ENCODE measurements around the gene SELENOM. TPM values are rescaled to one million over a fixed set of nuclear protein-coding genes. Genes with fewer than 3 reads are reported as not detected.
"Not testable (repeated sequence)": the region's sequence is repeated elsewhere in the genome, so short reads cannot be mapped to it uniquely, and the experiment has no call there.

Gene SELENOM
- total RNA-seq, 1 donor from 2014 or later: 3.7 TPM

DNA sequence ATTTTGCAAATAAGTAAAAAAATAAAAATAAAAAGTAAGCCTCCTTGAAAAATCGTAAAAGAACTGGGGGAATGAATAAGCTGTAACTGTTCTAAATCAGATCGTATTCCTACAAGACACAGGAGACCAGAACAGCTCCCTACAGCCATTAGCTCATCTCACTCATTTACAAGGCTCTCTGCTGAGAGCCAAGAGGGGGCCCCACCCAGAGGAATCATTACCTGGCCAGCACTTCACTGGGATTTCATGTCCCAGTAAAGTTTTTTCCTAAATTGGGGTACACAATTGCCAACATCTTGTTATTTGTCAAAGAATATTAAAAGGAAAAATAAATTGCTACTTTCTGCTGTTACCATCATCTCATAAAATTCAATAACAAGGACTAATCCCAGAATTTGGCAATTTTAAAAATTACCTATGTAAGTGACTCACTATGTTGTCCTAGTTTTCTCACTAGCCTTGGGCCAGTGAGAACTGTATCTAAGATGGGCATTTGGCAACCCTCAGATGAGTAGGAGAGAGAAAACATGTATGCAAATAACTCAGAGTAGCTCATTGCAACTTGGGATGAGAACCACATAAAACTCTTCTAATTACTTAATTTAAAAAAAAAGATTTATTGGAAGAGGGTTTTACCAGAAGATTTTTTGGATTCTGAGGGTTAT lies 44.7 kb downstream of the SELENOM start:
- H3K4me1 Mint-ChIP-seq (ENCODE audit: low read depth): no peaks in the 10 kb centered on the region
- DNase-seq (ENCODE audit: low spot score, unreplicated experiment): no peak
- no peaks in the 10 kb centered on the region for H3K27me3 Mint-ChIP-seq
- H3K9me3 Mint-ChIP-seq (ENCODE audit: low read depth): peaks cover 6% of the 10 kb centered on the region
- TF ChIP-seq, protein P1, sequence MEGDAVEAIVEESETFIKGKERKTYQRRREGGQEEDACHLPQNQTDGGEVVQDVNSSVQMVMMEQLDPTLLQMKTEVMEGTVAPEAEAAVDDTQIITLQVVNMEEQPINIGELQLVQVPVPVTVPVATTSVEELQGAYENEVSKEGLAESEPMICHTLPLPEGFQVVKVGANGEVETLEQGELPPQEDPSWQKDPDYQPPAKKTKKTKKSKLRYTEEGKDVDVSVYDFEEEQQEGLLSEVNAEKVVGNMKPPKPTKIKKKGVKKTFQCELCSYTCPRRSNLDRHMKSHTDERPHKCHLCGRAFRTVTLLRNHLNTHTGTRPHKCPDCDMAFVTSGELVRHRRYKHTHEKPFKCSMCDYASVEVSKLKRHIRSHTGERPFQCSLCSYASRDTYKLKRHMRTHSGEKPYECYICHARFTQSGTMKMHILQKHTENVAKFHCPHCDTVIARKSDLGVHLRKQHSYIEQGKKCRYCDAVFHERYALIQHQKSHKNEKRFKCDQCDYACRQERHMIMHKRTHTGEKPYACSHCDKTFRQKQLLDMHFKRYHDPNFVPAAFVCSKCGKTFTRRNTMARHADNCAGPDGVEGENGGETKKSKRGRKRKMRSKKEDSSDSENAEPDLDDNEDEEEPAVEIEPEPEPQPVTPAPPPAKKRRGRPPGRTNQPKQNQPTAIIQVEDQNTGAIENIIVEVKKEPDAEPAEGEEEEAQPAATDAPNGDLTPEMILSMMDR (IDR thresholded peaks at IDR 0.05; ENCODE audit: unreplicated experiment): no peak
- no peak overlapping the region for H3K4me3 Mint-ChIP-seq (ENCODE audit: low read depth)
- H3K27ac Mint-ChIP-seq: no peak overlapping the region
- no peaks in the 10 kb centered on the region for H3K36me3 Mint-ChIP-seq (ENCODE audit: insufficient read depth)

DNA sequence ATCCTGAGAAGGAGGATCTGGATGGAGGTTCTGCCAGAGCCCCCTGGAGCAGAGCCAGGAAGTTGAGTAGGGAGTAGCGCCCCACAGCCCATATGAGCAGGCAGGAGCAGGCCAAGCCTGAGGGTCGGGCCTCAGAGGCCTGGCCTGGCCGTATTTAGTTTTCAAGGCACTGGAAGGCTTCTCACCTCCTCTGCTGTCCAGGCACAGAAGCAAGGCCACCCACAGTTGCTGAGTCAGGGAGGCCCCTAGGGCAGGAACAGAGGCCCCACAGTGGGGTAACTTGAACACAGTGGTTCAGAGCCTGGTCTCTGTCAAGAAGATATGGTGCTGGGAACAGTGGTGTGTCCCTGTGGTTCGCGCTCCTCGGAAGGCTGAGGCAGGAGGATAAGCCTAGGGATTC lies 47.7 kb downstream of the SELENOM start:
- H3K27ac Mint-ChIP-seq; H3K36me3 Mint-ChIP-seq (ENCODE audit: insufficient read depth); H3K4me3 Mint-ChIP-seq (ENCODE audit: low read depth); H3K9me3 Mint-ChIP-seq (ENCODE audit: low read depth); DNase-seq (ENCODE audit: low spot score, unreplicated experiment); H3K27me3 Mint-ChIP-seq: not testable (repeated sequence)
- peaks cover 12% of the 10 kb centered on the region for H3K4me1 Mint-ChIP-seq (ENCODE audit: low read depth)

DNA sequence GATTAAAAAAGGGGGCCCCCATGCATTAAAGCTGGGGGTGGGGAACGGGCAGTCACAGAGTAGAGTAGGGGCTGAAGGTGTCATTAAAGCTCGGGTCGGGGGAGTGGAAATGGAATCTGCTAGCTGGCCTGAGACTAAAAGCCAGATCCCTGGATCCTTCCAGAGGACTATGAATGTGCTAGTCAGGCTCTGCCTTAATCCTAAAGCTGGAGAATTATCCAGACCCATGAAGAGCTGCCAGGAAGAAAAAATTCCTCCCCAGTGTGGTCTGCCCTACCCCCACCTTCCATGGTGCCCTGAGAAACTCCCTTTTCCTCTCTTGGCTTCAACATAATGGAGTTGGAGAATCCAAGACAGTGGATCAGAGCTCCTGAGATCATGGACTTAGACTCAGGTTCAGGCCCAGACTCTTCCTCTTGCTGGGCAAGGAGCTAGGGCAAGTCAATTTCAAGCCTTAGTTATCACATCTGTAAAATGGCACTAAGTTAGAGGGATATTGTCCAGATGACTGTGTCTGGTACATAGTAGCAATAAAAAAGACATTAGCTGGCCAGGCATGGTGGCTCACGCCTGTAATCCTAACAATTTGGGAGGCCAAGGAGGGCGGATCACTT lies 50.3 kb downstream of the SELENOM start:
- DNase-seq (ENCODE audit: low spot score, unreplicated experiment): no peak
- Mint-ChIP-seq H3K36me3 (ENCODE audit: insufficient read depth) (no peaks in the 10 kb centered on the region), H3K27me3 (no peaks in the 10 kb centered on the region), H3K9me3 (ENCODE audit: low read depth) (no peaks in the 10 kb centered on the region), H3K27ac (peak overlapping the region; percentile 91), H3K4me1 (ENCODE audit: low read depth) (peaks cover 13% of the 10 kb centered on the region), H3K4me3 (ENCODE audit: low read depth) (no peak overlapping the region)
- TF ChIP-seq, protein P1 (IDR thresholded peaks at IDR 0.05; ENCODE audit: unreplicated experiment): no peak

DNA sequence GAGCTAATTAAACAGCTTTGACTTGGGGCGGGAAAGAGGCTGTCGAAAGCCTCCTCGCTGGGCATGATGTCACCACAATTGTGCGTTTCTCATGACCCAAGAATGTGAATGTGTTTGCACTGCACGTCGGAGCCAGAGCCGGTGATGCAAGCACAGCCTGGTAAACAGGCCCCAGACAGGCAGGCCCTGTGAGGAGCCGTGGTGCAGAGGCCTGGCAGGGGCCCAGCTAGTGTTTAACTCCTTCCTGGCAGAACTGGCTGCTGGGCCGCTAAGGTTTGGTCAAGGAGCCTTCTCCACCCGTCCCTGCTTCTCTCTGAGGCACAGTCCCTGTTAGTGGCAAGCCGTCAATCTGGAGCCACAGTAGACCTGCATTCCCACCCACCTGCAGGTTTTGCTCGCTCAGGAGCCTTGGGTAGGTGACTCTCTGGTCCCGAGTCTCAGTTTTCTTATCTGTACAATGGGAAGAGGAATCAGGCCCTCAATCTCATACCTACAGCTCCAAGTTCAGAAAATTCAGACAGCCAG lies 51.7 kb downstream of the SELENOM start:
- H3K27ac Mint-ChIP-seq: peak overlapping the region; percentile 93
- H3K36me3 Mint-ChIP-seq (ENCODE audit: insufficient read depth): no peaks in the 10 kb centered on the region
- TF ChIP-seq, protein P1 (IDR thresholded peaks at IDR 0.05; ENCODE audit: unreplicated experiment): no peak
- no peaks in the 10 kb centered on the region for H3K27me3 Mint-ChIP-seq
- no peak overlapping the region for H3K4me3 Mint-ChIP-seq (ENCODE audit: low read depth)
- H3K9me3 Mint-ChIP-seq (ENCODE audit: low read depth): no peaks in the 10 kb centered on the region
- peaks cover 13% of the 10 kb centered on the region for H3K4me1 Mint-ChIP-seq (ENCODE audit: low read depth)
- DNase-seq (ENCODE audit: low spot score, unreplicated experiment): peak; percentile 63

DNA sequence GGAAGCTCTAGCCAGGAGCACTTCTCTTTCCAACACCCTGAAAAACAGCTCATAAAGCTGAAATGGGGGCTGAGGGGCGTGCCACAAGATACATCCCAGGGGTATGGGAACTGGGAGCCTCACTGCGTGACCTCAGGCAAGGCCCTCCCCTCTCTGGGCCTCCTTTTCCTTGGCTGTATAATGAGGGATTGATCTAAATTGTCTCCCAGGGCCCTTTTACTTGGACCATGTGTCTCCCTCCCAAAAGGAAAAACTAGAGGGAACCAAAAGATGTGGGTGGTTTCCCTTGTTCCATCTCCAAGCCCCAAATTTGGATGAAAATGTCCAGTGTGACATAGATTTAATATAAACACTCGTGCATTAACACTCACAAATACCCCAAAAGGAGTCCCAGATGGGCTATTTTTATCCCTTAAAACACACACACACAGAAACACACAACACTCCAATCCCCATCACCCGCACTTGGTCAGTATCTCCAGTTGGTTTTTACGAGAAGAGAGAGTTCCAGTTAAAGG lies 52.2 kb downstream of the SELENOM start:
- Mint-ChIP-seq H3K9me3 (ENCODE audit: low read depth) (no peaks in the 10 kb centered on the region), H3K36me3 (ENCODE audit: insufficient read depth) (no peaks in the 10 kb centered on the region), H3K27ac (peak overlapping the region; percentile 93), H3K4me1 (ENCODE audit: low read depth) (peaks cover 13% of the 10 kb centered on the region), H3K27me3 (no peaks in the 10 kb centered on the region), H3K4me3 (ENCODE audit: low read depth) (no peak overlapping the region)
- DNase-seq (ENCODE audit: low spot score, unreplicated experiment): no peak
- TF ChIP-seq, protein P1 (IDR thresholded peaks at IDR 0.05; ENCODE audit: unreplicated experiment): no peak

Other genes starting within 250 kb of the SELENOM start
- gene MORC2, start 138.8 kb downstream of the SELENOM start, total RNA-seq: 47.3 and 50.1 TPM in 2 replicates
- gene TUG1, start 138.3 kb downstream of the SELENOM start, total RNA-seq: 142 and 146 TPM in 2 replicates
- gene SMTN, start 26.2 kb downstream of the SELENOM start, total RNA-seq: 40.8 and 48.0 TPM in 2 replicates
- gene INPP5J, start 15.4 kb upstream of the SELENOM start, total RNA-seq: 14.8 and 17.9 TPM in 2 replicates
- 2.6 and 4.6 TPM in 2 replicates for gene PLA2G3, start 32.9 kb upstream of the SELENOM start, total RNA-seq
- gene RNF185, start 52.6 kb upstream of the SELENOM start, total RNA-seq: 27.3 and 27.4 TPM in 2 replicates
- gene LIMK2, start 104.7 kb upstream of the SELENOM start, total RNA-seq: 41.9 and 44.7 TPM in 2 replicates
- gene PIK3IP1, start 184.9 kb upstream of the SELENOM start, total RNA-seq: 6.2 and 7.6 TPM in 2 replicates
- gene PATZ1, start 238.8 kb upstream of the SELENOM start, total RNA-seq: 88.8 and 93.6 TPM in 2 replicates

Measured in progenitor cell of endocrine pancreas (in vitro differentiated cells).